ENCODE results near the gene PLEKHA6.
A peak's percentile ranks its signal among the peaks of the same experiment; 100 is the strongest.

The PLEKHA6 gene

GRCh38 chr1:204228896-204229295, 130.8 kb downstream of the PLEKHA6 start:
- DNase-seq, result no peak

GRCh38 chr1:204227996-204228785, 131.5 kb downstream of the PLEKHA6 start:
- DNase-seq, result no peak

GRCh38 chr1:204227351-204227750, 132.4 kb downstream of the PLEKHA6 start:
- no peak for DNase-seq

- DNase-seq, result no peak
These were observed 133.6 kb downstream of the PLEKHA6 start for GRCh38 chr1:204225841-204226735.

- DNase-seq, result no peak
These were observed 135.1 kb downstream of the PLEKHA6 start for GRCh38 chr1:204224655-204225054.

- DNase-seq, result no peak
These were observed 136.4 kb downstream of the PLEKHA6 start for GRCh38 chr1:204223129-204223860.

- no peak for DNase-seq
These were observed 137.0 kb downstream of the PLEKHA6 start for GRCh38 chr1:204222764-204223055.

- DNase-seq, result no peak
These were observed 137.5 kb downstream of the PLEKHA6 start for GRCh38 chr1:204222006-204222763.

- no peak for DNase-seq
These were observed 138.5 kb downstream of the PLEKHA6 start for GRCh38 chr1:204221271-204221670.

- DNase-seq, result no peak
These were observed 139.6 kb downstream of the PLEKHA6 start for GRCh38 chr1:204219971-204220616.

- DNase-seq, result no peak
These were observed 141.2 kb downstream of the PLEKHA6 start for GRCh38 chr1:204218552-204218951.

- DNase-seq, result no peak
These were observed 142.1 kb downstream of the PLEKHA6 start for GRCh38 chr1:204217648-204218000.

GRCh38 chr1:204216880-204217647, 142.7 kb downstream of the PLEKHA6 start:
- no peak for DNase-seq

GRCh38 chr1:204216236-204216635, 143.5 kb downstream of the PLEKHA6 start:
- DNase-seq, result no peak

GRCh38 chr1:204213668-204214662, 145.8 kb downstream of the PLEKHA6 start, which contains the start of gene GOLT1A:
Gene GOLT1A, minus strand, starts transcription at chr1:204213988. Its CDS starts 82 bp downstream, at chr1:204213906.
- DNase-seq, result peak; percentile 65

GRCh38 chr1:204212715-204213114, 147.0 kb downstream of the PLEKHA6 start:
- DNase-seq, result no peak

- no peak for DNase-seq
These were observed 148.7 kb downstream of the PLEKHA6 start for GRCh38 chr1:204211046-204211445.

GRCh38 chr1:204207136-204207616, 152.6 kb downstream of the PLEKHA6 start:
- peak; percentile 63 for DNase-seq

- DNase-seq, result no peak
These were observed 153.6 kb downstream of the PLEKHA6 start for GRCh38 chr1:204206121-204206520.

GRCh38 chr1:204205486-204205885, 154.2 kb downstream of the PLEKHA6 start:
- no peak for DNase-seq

Data from NCI-H69 (cell line).